Testis (tissue), 5 donors: Measurements from ENCODE around the gene SSR4. TPM values are rescaled to one million over a fixed set of nuclear protein-coding genes. Genes with fewer than 3 reads are reported as not detected.
"Not testable (repeated sequence)": the region's sequence is repeated elsewhere in the genome, so short reads cannot be mapped to it uniquely, and the experiment has no call there.

Experiments
- DNase-seq: peaks from one replicate; pipeline ENCODE4 v3.0.0-alpha.2; 2019
- H3K27ac ChIP-seq, 2 donors: fragments of 200-600 bp; sonication (generic); one replicate each; pipeline ENCODE4 v1.5.1; 2019
- H3K27me3 ChIP-seq: fragments of 200-600 bp; sonication (generic); one replicate; pipeline ENCODE4 v1.5.1; 2019
- H3K36me3 ChIP-seq: fragments of 200-600 bp; sonication (generic); one replicate; pipeline ENCODE4 v1.5.1; 2017; ENCODE audit warnings: low read depth; ENCODE audit errors: missing control alignments
- H3K4me1 ChIP-seq: fragments of 200-600 bp; sonication (generic); one replicate; pipeline ENCODE4 v1.5.1; 2019
- H3K4me3 ChIP-seq, 2 donors: fragments of 200-600 bp; sonication (generic); one replicate each; pipeline ENCODE4 v1.5.1; 2017 to 2019
- H3K9me3 ChIP-seq: fragments of 200-600 bp; sonication (generic); one replicate; pipeline ENCODE4 v1.5.1; 2017
- CTCF ChIP-seq, 3 experiments: fragments of 450-650 bp in 2 of 3; fragments of 200-600 bp in 1 of 3; sonication (generic) in 1 of 3; IDR thresholded peaks; one replicate each; pipeline ENCODE4 v1.5.1; 2016 to 2019; ENCODE audit warnings: antibody characterized with exemption in 3 of 3, mild to moderate bottlenecking in 2 of 3, moderate library complexity in 1 of 3
- POLR2A ChIP-seq: fragments of 450-650 bp; IDR thresholded peaks from one replicate; pipeline ENCODE4 v1.6.1; 2017; ENCODE audit warnings: antibody characterized with exemption, mild to moderate bottlenecking, moderate library complexity
- WGBS, 2 donors: methylation state at CpG; one replicate each; pipeline ENCODE4 v1.1.5; 2018; 5-methylcytosine and 5-hydroxymethylcytosine counted together
- intact Hi-C: fragments of 100-400 bp; cut with DNase I; formaldehyde crosslinking; loops from one replicate; pipeline ENCODE4 v1.15.1; 2023; ENCODE audit warnings: low total_unique reads
- long read RNA-seq, 2 donors: transcript quantifications; one replicate each; lab custom pipeline, GENCODE V29; 2026
- polyA plus RNA-seq: library from polyadenylated mRNA; stranded (reverse); fragments of 350-450 nt; fragmentation: Illumina TruSeq; extraction: RNeasy Lipid Tissue Mini Kit (QIAGEN cat#74804); gene quantifications from one replicate; pipeline ENCODE4 v1.2.3, GENCODE V29; 2014; ENCODE audit warnings: low read depth, low replicate concordance; ENCODE audit not compliant: insufficient read depth
- total RNA-seq, 2 donors: library from RNA; depleted of rRNA; stranded (reverse); fragments of >200 nt; gene quantifications; one replicate each; pipeline ENCODE4 v1.2.3, GENCODE V29; 2016

The SSR4 gene
- total RNA-seq: 100 to 1,000 TPM; 246 to 294 TPM
- polyA plus RNA-seq: 275 TPM
- long read RNA-seq, donor 1, transcript SSR4-203 (6 exons, 643 nt): major isoform, 127 of 138 reads
- long read RNA-seq, donor 1, transcript SSR4-210 (5 exons, 701 nt): minor isoform, 6 of 138 reads
- long read RNA-seq, donor 1, partial matches to known transcripts: 0 of 138 reads
- long read RNA-seq, donor 1, other reads (novel, unspliced or antisense): 0 of 138 reads
- long read RNA-seq, donor 2, transcript SSR4-201 (7 exons, 1,671 nt): minor isoform, 5 of 103 reads
- long read RNA-seq, donor 2, transcript SSR4-203 (6 exons, 643 nt): major isoform, 84 of 103 reads
- long read RNA-seq, donor 2, transcript SSR4-210 (5 exons, 701 nt): minor isoform, 11 of 103 reads
- long read RNA-seq, donor 2, partial matches to known transcripts: 0 of 103 reads
- long read RNA-seq, donor 2, other reads (novel, unspliced or antisense): 0 of 103 reads

- Histone ChIP-seq H3K9me3 (no peaks in the 10 kb centered on the region), H3K4me3 (peak within 1 kb of the TSS; percentile 60 to 70), H3K36me3 (no peaks in the 10 kb centered on the region), H3K27ac (peak within 1 kb of the TSS; percentile 87 to 88), H3K4me1 (no peaks in the 10 kb centered on the region), H3K27me3 (no peaks in the 10 kb centered on the region)
- peak; percentile 92 for DNase-seq
- TF ChIP-seq CTCF (IDR thresholded peaks at IDR 0.05): no peak
- WGBS, 2 donors: 0% methylated on average over 3 to 7 of the region's 92 CpGs
- intact Hi-C loops: loop anchor here (10.0 kb wide), 1 partner anchor 69 kb away; the partner anchor contains the start of genes ABCD1 and BCAP31
Measured at GRCh38 chrX:153794018-153794896, at the start of gene SSR4, which contains the start of gene IDH3G. SSR4 (plus strand) TSS chrX:153794668; CDS start chrX:153794688, 20 bp downstream. IDH3G (minus strand) TSS chrX:153794375; CDS start chrX:153794326, 49 bp downstream.

- H3K36me3 ChIP-seq, H3K4me3 ChIP-seq, DNase-seq, intact Hi-C loops, H3K4me1 ChIP-seq, H3K27ac ChIP-seq, H3K27me3 ChIP-seq, H3K9me3 ChIP-seq: not testable (repeated sequence)
- WGBS, 2 donors: 38 to 60% methylated on average over 7 to 9 of the region's 12 CpGs
Measured at GRCh38 chrX:153745067-153745433, 49.4 kb upstream of the SSR4 start.

GRCh38 chrX:153746359-153746758, 48.1 kb upstream of the SSR4 start:
- H3K27ac ChIP-seq: no peak overlapping the region
- intact Hi-C loops: no loop called here
- DNase-seq: no peak
- H3K27me3 ChIP-seq: no peaks in the 10 kb centered on the region
- no peaks in the 10 kb centered on the region for H3K9me3 ChIP-seq
- H3K4me3 ChIP-seq: no peak overlapping the region
- no peak for TF ChIP-seq POLR2A
- TF ChIP-seq CTCF (IDR thresholded peaks at IDR 0.05): no peak
- peaks cover 4% of the 10 kb centered on the region for H3K4me1 ChIP-seq
- no peaks in the 10 kb centered on the region for H3K36me3 ChIP-seq
- 89 to 92% methylated on average over 3 of the region's 3 CpGs for WGBS, 2 donors

GRCh38 chrX:153746991-153747390, 47.5 kb upstream of the SSR4 start:
- H3K4me1 ChIP-seq, H3K9me3 ChIP-seq, H3K27me3 ChIP-seq, H3K27ac ChIP-seq, intact Hi-C loops, H3K4me3 ChIP-seq, DNase-seq, H3K36me3 ChIP-seq: not testable (repeated sequence)
- WGBS, 2 donors: 70 to 82% methylated on average over 6 of the region's 6 CpGs

- DNase-seq: peak; percentile 61
- H3K27ac ChIP-seq, H3K4me1 ChIP-seq, H3K4me3 ChIP-seq, intact Hi-C loops, H3K9me3 ChIP-seq, H3K36me3 ChIP-seq, H3K27me3 ChIP-seq: not testable (repeated sequence)
- WGBS, 2 donors: 39 to 61% methylated on average over 5 to 7 of the region's 7 CpGs
Measured at GRCh38 chrX:153749017-153749416, 45.5 kb upstream of the SSR4 start.

- Histone ChIP-seq H3K36me3 (no peaks in the 10 kb centered on the region), H3K27ac (no peak overlapping the region), H3K9me3 (no peaks in the 10 kb centered on the region), H3K27me3 (no peaks in the 10 kb centered on the region), H3K4me3 (no peak overlapping the region), H3K4me1 (no peaks in the 10 kb centered on the region)
- intact Hi-C loops: no loop called here
- TF ChIP-seq POLR2A (no peak), CTCF (IDR thresholded peaks at IDR 0.05) (no peak)
- WGBS, 2 donors: 59 to 82% methylated on average over 8 to 12 of the region's 12 CpGs
- no peak for DNase-seq
Measured at GRCh38 chrX:153750127-153750774, 44.2 kb upstream of the SSR4 start.
